Smooth muscle cell (in vitro differentiated cells): ENCODE data around the gene ZFAND2A. TPM values are rescaled to one million over a fixed set of nuclear protein-coding genes. Genes with fewer than 3 reads are reported as not detected.

Experiments
- DNase-seq: peaks from one replicate; lab custom pipeline; 2025; ENCODE audit not compliant: unreplicated experiment; lab: John Stamatoyannopoulos, UW
- H2AFZ ChIP-seq: fragments of 200-600 bp; sonication (generic); 2 replicates; pipeline ENCODE4 v1.6.0; 2016; ENCODE audit warnings: antibody characterized with exemption, low read depth, mild to moderate bottlenecking
- H3F3A ChIP-seq: fragments of 200-600 bp; sonication (generic); 2 replicates; pipeline ENCODE4 v1.6.0; 2017; ENCODE audit warnings: antibody characterized with exemption, low read depth
- H3K27ac ChIP-seq: fragments of 200-600 bp; sonication (generic); 2 replicates; pipeline ENCODE4 v1.5.1; 2016; ENCODE audit warnings: low read depth, mild to moderate bottlenecking
- H3K27me3 ChIP-seq: fragments of 200-600 bp; sonication (generic); 2 replicates; pipeline ENCODE4 v1.6.1; 2016; ENCODE audit warnings: low read depth, mild to moderate bottlenecking
- H3K36me3 ChIP-seq: fragments of 200-600 bp; sonication (generic); 2 replicates; pipeline ENCODE4 v1.5.1; 2016; ENCODE audit warnings: low read depth
- H3K4me1 ChIP-seq: fragments of 200-600 bp; sonication (generic); 2 replicates; pipeline ENCODE4 v1.5.1; 2016; ENCODE audit warnings: low read depth
- H3K4me2 ChIP-seq: fragments of 200-600 bp; sonication (generic); 2 replicates; pipeline ENCODE4 v1.6.0; 2016; ENCODE audit warnings: mild to moderate bottlenecking
- H3K4me3 ChIP-seq: fragments of 200-600 bp; sonication (generic); 2 replicates; pipeline ENCODE4 v1.5.1; 2016; ENCODE audit warnings: mild to moderate bottlenecking
- H3K79me2 ChIP-seq: fragments of 200-600 bp; sonication (generic); 2 replicates; pipeline ENCODE4 v1.6.0; 2016; ENCODE audit warnings: low read depth, mild to moderate bottlenecking
- H3K9ac ChIP-seq: fragments of 200-600 bp; sonication (generic); 2 replicates; pipeline ENCODE4 v1.6.0; 2016; ENCODE audit warnings: low read depth
- H3K9me3 ChIP-seq: fragments of 200-600 bp; sonication (generic); replicated peaks from 2 replicates; pipeline ENCODE4 v1.5.1; 2016; ENCODE audit warnings: low read depth
- H4K20me1 ChIP-seq: fragments of 200-600 bp; sonication (generic); 2 replicates; pipeline ENCODE4 v1.6.0; 2016; ENCODE audit warnings: low read depth
- WGBS: methylation state at CpG from one replicate; pipeline ENCODE4 v1.1.7; 2016; ENCODE audit warnings: low lambda C conversion rate; 5-methylcytosine and 5-hydroxymethylcytosine counted together
- polyA plus RNA-seq: library from polyadenylated mRNA; unstranded; fragments of >200 nt; fragmentation: Nextera tagmentation; extraction: Ambion mirVana; gene quantifications from 2 replicates; pipeline ENCODE4 v1.2.1, GENCODE V29; 2016
- total RNA-seq: library from RNA; depleted of rRNA; stranded (reverse); fragments of >200 nt; gene quantifications from 2 replicates; pipeline ENCODE4 v1.2.3, GENCODE V29; 2014
- TF ChIP-seq, protein P1 (sequence below): fragments of 200-600 bp; sonication (generic); IDR thresholded peaks from 2 replicates; pipeline ENCODE4 v1.5.1; 2017; ENCODE audit warnings: borderline replicate concordance, mild to moderate bottlenecking, antibody characterized with exemption; ENCODE audit not compliant: insufficient read depth, poor library complexity, severe bottlenecking

Gene ZFAND2A
- total and polyA plus RNA-seq, 2 experiments from 2014 or later = 16.2 to 29.9 TPM

GRCh38 chr7:1114088-1114487, 45.9 kb downstream of the ZFAND2A start:
- Histone ChIP-seq H3K79me2 (peaks cover 4% of the 10 kb centered on the region), H3K27me3 (no peaks in the 10 kb centered on the region), H3F3A (no peaks in the 10 kb centered on the region), H3K36me3 (no peaks in the 10 kb centered on the region), H4K20me1 (peaks cover 65% of the 10 kb centered on the region), H3K4me3 (no peak overlapping the region), H3K9ac (no peak overlapping the region), H3K4me1 (no peaks in the 10 kb centered on the region), H3K9me3 (no peaks in the 10 kb centered on the region), H3K4me2 (no peak overlapping the region), H2AFZ (no peak overlapping the region), H3K27ac (no peak overlapping the region)
- no peak for DNase-seq
- TF ChIP-seq, protein P1, sequence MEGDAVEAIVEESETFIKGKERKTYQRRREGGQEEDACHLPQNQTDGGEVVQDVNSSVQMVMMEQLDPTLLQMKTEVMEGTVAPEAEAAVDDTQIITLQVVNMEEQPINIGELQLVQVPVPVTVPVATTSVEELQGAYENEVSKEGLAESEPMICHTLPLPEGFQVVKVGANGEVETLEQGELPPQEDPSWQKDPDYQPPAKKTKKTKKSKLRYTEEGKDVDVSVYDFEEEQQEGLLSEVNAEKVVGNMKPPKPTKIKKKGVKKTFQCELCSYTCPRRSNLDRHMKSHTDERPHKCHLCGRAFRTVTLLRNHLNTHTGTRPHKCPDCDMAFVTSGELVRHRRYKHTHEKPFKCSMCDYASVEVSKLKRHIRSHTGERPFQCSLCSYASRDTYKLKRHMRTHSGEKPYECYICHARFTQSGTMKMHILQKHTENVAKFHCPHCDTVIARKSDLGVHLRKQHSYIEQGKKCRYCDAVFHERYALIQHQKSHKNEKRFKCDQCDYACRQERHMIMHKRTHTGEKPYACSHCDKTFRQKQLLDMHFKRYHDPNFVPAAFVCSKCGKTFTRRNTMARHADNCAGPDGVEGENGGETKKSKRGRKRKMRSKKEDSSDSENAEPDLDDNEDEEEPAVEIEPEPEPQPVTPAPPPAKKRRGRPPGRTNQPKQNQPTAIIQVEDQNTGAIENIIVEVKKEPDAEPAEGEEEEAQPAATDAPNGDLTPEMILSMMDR = no peak
- WGBS = 95% methylated on average over 13 of the region's 13 CpGs

DNA sequence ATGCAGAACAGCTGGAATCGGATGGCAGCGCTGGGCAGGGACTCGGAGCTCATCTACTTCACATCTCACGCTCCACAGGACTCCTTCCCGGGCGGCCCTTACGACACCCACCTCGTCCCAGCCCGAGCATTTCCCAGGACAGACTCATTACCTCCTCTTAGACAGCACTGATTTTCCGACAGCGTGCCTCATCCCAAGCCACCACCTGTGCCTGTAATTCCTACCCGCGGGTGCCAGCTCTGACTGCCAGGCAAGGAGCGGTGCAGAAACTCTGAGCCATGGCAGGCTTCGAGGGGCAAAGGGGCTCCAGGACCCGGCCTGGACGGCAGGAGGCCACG, 46.5 kb downstream of the ZFAND2A start:
- no peak for DNase-seq
- Histone ChIP-seq H3K79me2 (peaks cover 4% of the 10 kb centered on the region), H3K27ac (no peak overlapping the region), H3K4me2 (no peak overlapping the region), H3K27me3 (no peaks in the 10 kb centered on the region), H3K9me3 (no peaks in the 10 kb centered on the region), H3K4me1 (no peaks in the 10 kb centered on the region), H3K4me3 (no peak overlapping the region), H2AFZ (no peak overlapping the region), H3F3A (no peaks in the 10 kb centered on the region), H3K9ac (no peak overlapping the region), H3K36me3 (no peaks in the 10 kb centered on the region), H4K20me1 (peaks cover 71% of the 10 kb centered on the region)
- TF ChIP-seq, protein P1 = no peak
- 96% methylated on average over 18 of the region's 18 CpGs for WGBS

DNA sequence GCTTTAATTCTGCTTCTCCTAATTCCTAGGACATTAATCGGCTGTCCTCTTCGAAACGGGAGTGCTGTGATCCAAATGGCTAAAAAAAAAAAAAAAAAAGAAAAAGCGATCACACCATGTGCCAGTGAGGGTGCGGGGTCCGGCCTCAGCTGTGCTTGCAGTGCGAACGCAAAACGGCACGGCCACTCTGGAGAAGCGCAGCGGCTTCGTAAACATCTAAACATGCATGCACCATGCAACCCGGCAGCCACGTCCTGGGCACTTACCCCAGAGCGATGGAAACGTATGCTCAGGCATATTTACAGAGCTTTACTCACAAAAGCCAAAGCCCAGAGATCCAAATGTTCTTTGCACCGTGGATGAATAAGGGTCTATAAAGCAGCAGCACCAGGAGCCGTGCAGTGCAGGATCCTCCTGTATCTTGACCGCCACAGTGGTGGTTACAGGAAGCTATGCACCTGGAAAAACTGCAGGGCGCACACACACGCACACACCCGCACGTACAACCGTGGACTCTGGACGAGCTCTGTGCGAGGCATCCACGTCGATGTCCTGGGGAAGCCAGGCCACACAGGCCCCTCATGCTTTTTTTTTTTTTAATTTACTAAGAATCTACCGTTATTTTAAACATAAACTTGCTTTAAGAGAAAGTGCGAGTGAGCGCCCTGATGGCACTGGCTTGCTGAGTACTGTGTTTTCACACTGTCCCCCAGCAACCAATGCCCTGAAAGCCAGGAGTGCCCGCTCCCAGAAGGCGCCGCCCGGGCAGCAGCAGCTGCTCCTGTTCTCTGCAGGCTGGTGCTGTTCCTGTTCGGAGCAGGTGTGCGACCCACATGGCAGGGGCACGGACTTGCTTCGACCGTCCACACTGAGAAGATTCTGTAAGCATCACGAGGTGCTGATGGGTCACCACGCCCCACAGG, 47.1 kb downstream of the ZFAND2A start:
- H3K27ac ChIP-seq = no peak overlapping the region
- no peaks in the 10 kb centered on the region for H3K4me1 ChIP-seq
- no peaks in the 10 kb centered on the region for H3K36me3 ChIP-seq
- peaks cover 68% of the 10 kb centered on the region for H4K20me1 ChIP-seq
- H3K27me3 ChIP-seq = no peaks in the 10 kb centered on the region
- H3K4me3 ChIP-seq = no peak overlapping the region
- peaks cover 4% of the 10 kb centered on the region for H3K79me2 ChIP-seq
- DNase-seq = no peak
- no peak overlapping the region for H3K9ac ChIP-seq
- H3K4me2 ChIP-seq = no peak overlapping the region
- WGBS = 94% methylated on average over 43 of the region's 43 CpGs
- H3F3A ChIP-seq = no peaks in the 10 kb centered on the region
- no peak overlapping the region for H2AFZ ChIP-seq
- no peaks in the 10 kb centered on the region for H3K9me3 ChIP-seq
- TF ChIP-seq, protein P1 = no peak

DNA sequence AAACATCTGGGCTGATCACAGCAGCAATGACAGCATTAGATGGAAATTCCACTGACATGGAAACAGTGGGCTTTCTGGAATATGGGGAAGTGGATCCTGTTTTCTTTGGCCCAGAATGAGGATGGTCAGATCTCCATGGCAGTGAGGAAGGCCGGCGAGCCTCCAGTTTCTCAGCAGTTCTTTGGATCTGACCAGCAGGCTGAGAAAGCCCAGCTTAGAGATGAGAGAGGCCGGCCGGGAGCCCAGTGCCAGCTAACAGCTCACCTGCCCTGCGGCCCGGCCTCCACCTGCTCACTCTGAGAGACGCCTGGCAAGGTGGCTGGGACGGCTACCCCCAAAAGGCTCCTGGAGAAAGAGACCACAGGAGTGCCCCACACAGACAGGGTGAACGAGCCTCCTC, 47.9 kb downstream of the ZFAND2A start:
- TF ChIP-seq, protein P1 = no peak
- WGBS = 97% methylated on average over 9 of the region's 9 CpGs
- Histone ChIP-seq H3K9ac (no peak overlapping the region), H3K4me2 (no peak overlapping the region), H3F3A (no peaks in the 10 kb centered on the region), H3K9me3 (no peaks in the 10 kb centered on the region), H2AFZ (no peak overlapping the region), H3K4me1 (no peaks in the 10 kb centered on the region), H3K36me3 (no peaks in the 10 kb centered on the region), H3K27me3 (no peaks in the 10 kb centered on the region), H3K4me3 (no peak overlapping the region), H4K20me1 (peaks cover 69% of the 10 kb centered on the region), H3K79me2 (peaks cover 4% of the 10 kb centered on the region), H3K27ac (no peak overlapping the region)
- DNase-seq = no peak
